Tibial nerve (tissue), 4 donors: ENCODE data around the gene MIX23. TPM values are rescaled to one million over a fixed set of nuclear protein-coding genes. Genes with fewer than 3 reads are reported as not detected.
"Not testable (repeated sequence)": the region's sequence is repeated elsewhere in the genome, so short reads cannot be mapped to it uniquely, and the experiment has no call there.

Experiments used
- DNase-seq, 2 donors: peaks; one replicate each; pipeline ENCODE4 v3.0.0-alpha.2; 2019; ENCODE audit warnings: low spot score in 2 of 2
- H3K27ac ChIP-seq, 4 donors: fragments of 200-600 bp; sonication (generic) in 3 of 4; one replicate each; pipeline ENCODE4 v1.5.1; 2017 to 2019; ENCODE audit warnings: mild to moderate bottlenecking in 1 of 4
- H3K27me3 ChIP-seq, 2 donors: fragments of 200-600 bp; sonication (generic) in 1 of 2; one replicate each; pipeline versions ENCODE4 v1.5.1 to v1.6.0; 2017 to 2019
- H3K36me3 ChIP-seq, 3 donors: fragments of 200-600 bp; sonication (generic); one replicate each; pipeline ENCODE4 v1.5.1; 2018 to 2019
- H3K4me1 ChIP-seq, 4 donors: fragments of 200-600 bp; sonication (generic) in 3 of 4; one replicate each; pipeline ENCODE4 v1.5.1; 2017 to 2019
- H3K4me3 ChIP-seq, 4 donors: fragments of 200-600 bp; sonication (generic) in 3 of 4; one replicate each; pipeline ENCODE4 v1.5.1; 2017 to 2019; ENCODE audit warnings: mild to moderate bottlenecking in 1 of 4, moderate library complexity in 1 of 4
- H3K9me3 ChIP-seq, 4 donors: fragments of 200-600 bp; sonication (generic) in 3 of 4; one replicate each; pipeline ENCODE4 v1.5.1; 2017 to 2019
- EP300 ChIP-seq, 2 donors: sonication (generic); formaldehyde crosslinking; IDR thresholded peaks; one replicate each; pipeline ENCODE4 v1.6.1; 2017; ENCODE audit warnings: antibody characterized with exemption in 2 of 2, mild to moderate bottlenecking in 1 of 2
- POLR2A ChIP-seq, 2 donors: fragments of 450-650 bp; IDR thresholded peaks; one replicate each; pipeline ENCODE4 v1.6.1; 2017; ENCODE audit warnings: antibody characterized with exemption in 2 of 2, mild to moderate bottlenecking in 2 of 2, moderate library complexity in 2 of 2
- WGBS, 2 donors: methylation state at CpG; one replicate each; pipeline ENCODE4 v1.1.5; 2018; 5-methylcytosine and 5-hydroxymethylcytosine counted together
- total RNA-seq, 4 donors: library from RNA; depleted of rRNA; stranded (reverse); fragments of >200 nt; gene quantifications; one replicate each; pipeline ENCODE4 v1.1.0, GENCODE V29; 2016
- TF ChIP-seq, protein P1 (sequence below), 5 experiments: fragments of 200-600 bp in 3 of 5; fragments of 450-650 bp in 2 of 5; sonication (generic) in 3 of 5; IDR thresholded peaks; one replicate each; pipeline ENCODE4 v1.5.1; 2016 to 2019; ENCODE audit warnings: antibody characterized with exemption in 5 of 5, mild to moderate bottlenecking in 3 of 5, moderate library complexity in 2 of 5

The MIX23 gene
- total RNA-seq, 4 donors from 2014 or later, result 5.7 to 19.2 (median 13.5) TPM

- 92 to 97% methylated on average over 5 of the region's 5 CpGs for WGBS, 2 donors
- Histone ChIP-seq H3K27me3 (no peaks in the 10 kb centered on the region), H3K4me1 (no peaks in the 10 kb centered on the region), H3K9me3 (no peaks in the 10 kb centered on the region), H3K36me3 (peaks cover 0 to 82% (median 0%) of the 10 kb centered on the region in 3 donors), H3K4me3 (no peak overlapping the region), H3K27ac (no peak overlapping the region)
- TF ChIP-seq POLR2A (IDR thresholded peaks at IDR 0.05), result no peak
- TF ChIP-seq, protein P1, sequence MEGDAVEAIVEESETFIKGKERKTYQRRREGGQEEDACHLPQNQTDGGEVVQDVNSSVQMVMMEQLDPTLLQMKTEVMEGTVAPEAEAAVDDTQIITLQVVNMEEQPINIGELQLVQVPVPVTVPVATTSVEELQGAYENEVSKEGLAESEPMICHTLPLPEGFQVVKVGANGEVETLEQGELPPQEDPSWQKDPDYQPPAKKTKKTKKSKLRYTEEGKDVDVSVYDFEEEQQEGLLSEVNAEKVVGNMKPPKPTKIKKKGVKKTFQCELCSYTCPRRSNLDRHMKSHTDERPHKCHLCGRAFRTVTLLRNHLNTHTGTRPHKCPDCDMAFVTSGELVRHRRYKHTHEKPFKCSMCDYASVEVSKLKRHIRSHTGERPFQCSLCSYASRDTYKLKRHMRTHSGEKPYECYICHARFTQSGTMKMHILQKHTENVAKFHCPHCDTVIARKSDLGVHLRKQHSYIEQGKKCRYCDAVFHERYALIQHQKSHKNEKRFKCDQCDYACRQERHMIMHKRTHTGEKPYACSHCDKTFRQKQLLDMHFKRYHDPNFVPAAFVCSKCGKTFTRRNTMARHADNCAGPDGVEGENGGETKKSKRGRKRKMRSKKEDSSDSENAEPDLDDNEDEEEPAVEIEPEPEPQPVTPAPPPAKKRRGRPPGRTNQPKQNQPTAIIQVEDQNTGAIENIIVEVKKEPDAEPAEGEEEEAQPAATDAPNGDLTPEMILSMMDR (IDR thresholded peaks at IDR 0.05), result no peak
- no peak for TF ChIP-seq EP300 (IDR thresholded peaks at IDR 0.05)
- DNase-seq, result no peak
Observed at GRCh38 chr3:122366379-122366749, 16.7 kb downstream of the MIX23 start.

DNA sequence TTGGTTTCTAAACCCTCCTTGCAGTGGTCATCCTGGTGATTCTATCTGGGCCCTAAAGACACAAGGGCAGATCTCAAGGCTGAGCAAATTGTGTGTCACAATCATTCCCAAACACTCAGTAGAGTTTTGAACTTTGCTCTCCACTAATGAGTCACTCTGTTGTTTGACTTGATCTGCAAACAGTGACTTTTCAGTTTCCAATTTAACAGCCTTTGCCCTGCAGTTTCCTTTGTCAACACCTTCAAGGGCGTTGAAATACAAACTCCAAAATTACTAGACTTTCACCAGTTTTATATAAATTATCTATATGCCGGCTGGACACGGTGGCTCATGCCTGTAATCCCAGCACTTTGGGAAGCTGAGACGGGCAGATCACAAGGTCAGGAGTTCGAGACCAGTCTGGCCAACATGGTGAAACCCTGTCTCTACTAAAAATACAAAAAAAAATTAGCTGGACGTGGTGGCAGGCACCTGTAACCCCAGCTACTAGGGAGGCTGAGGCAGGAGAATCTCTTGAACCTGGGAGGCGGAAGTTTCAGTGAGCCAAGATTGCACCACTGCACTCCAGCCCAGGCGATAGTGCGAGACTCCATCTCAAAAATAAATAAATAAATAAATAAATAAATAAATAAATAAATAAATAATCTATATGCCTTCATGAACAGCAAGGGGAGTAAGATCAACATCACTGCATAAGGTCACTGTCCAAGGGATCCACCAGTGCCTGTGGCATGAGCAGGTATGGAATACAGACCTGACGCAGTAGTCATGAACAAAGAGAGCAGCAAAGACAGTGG lies 17.3 kb downstream of the MIX23 start:
- H3K27ac ChIP-seq, H3K9me3 ChIP-seq, H3K4me3 ChIP-seq, DNase-seq, H3K4me1 ChIP-seq, H3K27me3 ChIP-seq: not testable (repeated sequence)
- peaks cover 0 to 82% (median 0%) of the 10 kb centered on the region in 3 donors for H3K36me3 ChIP-seq
- 89 to 90% methylated on average over 10 of the region's 10 CpGs for WGBS, 2 donors

- no peak for TF ChIP-seq POLR2A (IDR thresholded peaks at IDR 0.05)
- Histone ChIP-seq H3K27me3 (no peaks in the 10 kb centered on the region), H3K4me3 (no peak overlapping the region), H3K27ac (no peak overlapping the region), H3K4me1 (no peaks in the 10 kb centered on the region), H3K9me3 (no peaks in the 10 kb centered on the region), H3K36me3 (peaks cover 0 to 77% (median 0%) of the 10 kb centered on the region in 3 donors)
- 86 to 91% methylated on average over 1 of the region's 1 CpG for WGBS, 2 donors
- DNase-seq, result no peak
Observed at GRCh38 chr3:122365073-122365472, 18.0 kb downstream of the MIX23 start.

- Histone ChIP-seq H3K27me3 (no peaks in the 10 kb centered on the region), H3K9me3 (no peaks in the 10 kb centered on the region), H3K27ac (no peak overlapping the region), H3K4me3 (no peak overlapping the region), H3K4me1 (no peaks in the 10 kb centered on the region), H3K36me3 (peaks cover 0 to 71% (median 0%) of the 10 kb centered on the region in 3 donors)
- no peak for TF ChIP-seq EP300 (IDR thresholded peaks at IDR 0.05)
- TF ChIP-seq, protein P1 (IDR thresholded peaks at IDR 0.05), result no peak
- no peak for TF ChIP-seq POLR2A (IDR thresholded peaks at IDR 0.05)
- 47 to 96% methylated on average over 2 of the region's 2 CpGs for WGBS, 2 donors
- no peak for DNase-seq
Observed at GRCh38 chr3:122364490-122364889, 18.5 kb downstream of the MIX23 start.

GRCh38 chr3:122362026-122362425 lies 21.0 kb downstream of the MIX23 start:
- no peaks in the 10 kb centered on the region for H3K9me3 ChIP-seq
- 91 to 94% methylated on average over 2 of the region's 2 CpGs for WGBS, 2 donors
- H3K4me1 ChIP-seq, result no peaks in the 10 kb centered on the region
- TF ChIP-seq, protein P1 (IDR thresholded peaks at IDR 0.05), result no peak
- TF ChIP-seq EP300 (IDR thresholded peaks at IDR 0.05) (no peak), POLR2A (IDR thresholded peaks at IDR 0.05) (no peak)
- peaks cover 0 to 67% (median 0%) of the 10 kb centered on the region in 3 donors for H3K36me3 ChIP-seq
- H3K27ac ChIP-seq, result no peak overlapping the region
- DNase-seq, result no peak
- H3K4me3 ChIP-seq, result no peak overlapping the region
- H3K27me3 ChIP-seq, result no peaks in the 10 kb centered on the region

DNA sequence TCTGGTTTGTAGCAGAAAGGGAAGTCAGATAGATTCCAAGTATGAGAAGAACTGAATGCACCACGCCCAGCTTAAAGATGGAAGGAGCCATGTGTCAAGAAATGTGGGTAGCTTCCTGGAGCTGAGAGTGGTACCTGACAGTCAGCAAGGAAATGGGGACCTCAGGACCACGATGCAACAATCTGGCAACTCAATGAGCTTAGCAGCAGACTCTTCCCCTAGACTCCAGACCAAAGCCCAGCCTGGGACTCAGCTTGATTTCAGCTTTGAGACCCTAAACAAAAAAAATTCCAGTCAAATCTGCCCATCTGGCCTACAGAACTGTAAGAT lies 24.4 kb downstream of the MIX23 start:
- H3K27ac ChIP-seq, result no peak overlapping the region
- no peak overlapping the region for H3K4me3 ChIP-seq
- WGBS, 2 donors, result 83 to 94% methylated on average over 2 of the region's 2 CpGs
- H3K36me3 ChIP-seq, result peaks cover 0 to 45% (median 0%) of the 10 kb centered on the region in 3 donors
- H3K9me3 ChIP-seq, result no peaks in the 10 kb centered on the region
- DNase-seq, result no peak
- no peaks in the 10 kb centered on the region for H3K27me3 ChIP-seq
- no peaks in the 10 kb centered on the region for H3K4me1 ChIP-seq
- TF ChIP-seq EP300 (IDR thresholded peaks at IDR 0.05) (no peak), POLR2A (IDR thresholded peaks at IDR 0.05) (no peak)
- TF ChIP-seq, protein P1 (IDR thresholded peaks at IDR 0.05), result no peak
